Measurements from ENCODE around the gene NXF1.

Gene NXF1

GRCh38 chr11:62851807-62852522 is 46.7 kb upstream of the NXF1 start:
- Histone ChIP-seq H3K36me3 (peaks cover 7% of the 10 kb centered on the region), H3K27ac (peak overlapping the region; percentile 33), H3K4me3 (ENCODE audit: low read depth in 1 of 2, low read length in 1 of 2) (no peak overlapping the region), H3K9me3 (no peaks in the 10 kb centered on the region), H3K27me3 (no peaks in the 10 kb centered on the region), H3K4me1 (ENCODE audit: control insufficient read depth in 1 of 2, insufficient read depth in 1 of 2, low read depth in 1 of 2, low read length in 1 of 2) (peaks cover 25 to 34% of the 10 kb centered on the region in 2 experiments)
- no peak for TF ChIP-seq CTCF (IDR thresholded peaks at IDR 0.05)

- no peak for TF ChIP-seq CTCF (IDR thresholded peaks at IDR 0.05)
- Histone ChIP-seq H3K9me3 (no peaks in the 10 kb centered on the region), H3K27ac (no peak overlapping the region), H3K36me3 (peaks cover 7% of the 10 kb centered on the region), H3K27me3 (no peaks in the 10 kb centered on the region), H3K4me3 (ENCODE audit: low read depth in 1 of 2, low read length in 1 of 2) (no peak overlapping the region), H3K4me1 (ENCODE audit: control insufficient read depth in 1 of 2, insufficient read depth in 1 of 2, low read depth in 1 of 2, low read length in 1 of 2) (peaks cover 17 to 26% of the 10 kb centered on the region in 2 experiments)
These were observed 45.9 kb upstream of the NXF1 start for GRCh38 chr11:62850911-62851806.

GRCh38 chr11:62847767-62848314 is 42.6 kb upstream of the NXF1 start:
- peaks cover 7% of the 10 kb centered on the region for H3K36me3 ChIP-seq
- no peak overlapping the region for H3K27ac ChIP-seq
- TF ChIP-seq CTCF (IDR thresholded peaks at IDR 0.05) = no peak
- no peaks in the 10 kb centered on the region for H3K9me3 ChIP-seq
- no peak overlapping the region for H3K4me3 ChIP-seq (ENCODE audit: low read depth in 1 of 2, low read length in 1 of 2)
- H3K4me1 ChIP-seq (ENCODE audit: control insufficient read depth in 1 of 2, insufficient read depth in 1 of 2, low read depth in 1 of 2, low read length in 1 of 2) = peaks cover under 1% of the 10 kb centered on the region in 2 experiments
- H3K27me3 ChIP-seq = no peaks in the 10 kb centered on the region

- Histone ChIP-seq H3K4me1 (ENCODE audit: control insufficient read depth in 1 of 2, insufficient read depth in 1 of 2, low read depth in 1 of 2, low read length in 1 of 2) (peaks cover 12 to 17% of the 10 kb centered on the region in 2 experiments), H3K27me3 (no peaks in the 10 kb centered on the region), H3K36me3 (no peaks in the 10 kb centered on the region), H3K4me3 (ENCODE audit: low read depth in 1 of 2, low read length in 1 of 2) (no peak overlapping the region), H3K27ac (no peak overlapping the region), H3K9me3 (no peaks in the 10 kb centered on the region)
- TF ChIP-seq CTCF (IDR thresholded peaks at IDR 0.05) = no peak
These were observed 40.9 kb upstream of the NXF1 start for GRCh38 chr11:62846177-62846576.

GRCh38 chr11:62844154-62844553 is 38.9 kb upstream of the NXF1 start:
- no peak for TF ChIP-seq CTCF (IDR thresholded peaks at IDR 0.05)
- Histone ChIP-seq H3K4me1 (ENCODE audit: control insufficient read depth in 1 of 2, insufficient read depth in 1 of 2, low read depth in 1 of 2, low read length in 1 of 2) (peaks cover 17 to 31% of the 10 kb centered on the region in 2 experiments), H3K4me3 (ENCODE audit: low read depth in 1 of 2, low read length in 1 of 2) (no peak overlapping the region), H3K9me3 (no peaks in the 10 kb centered on the region), H3K36me3 (no peaks in the 10 kb centered on the region), H3K27me3 (no peaks in the 10 kb centered on the region), H3K27ac (no peak overlapping the region)

Measured in neutrophil (primary cell).